ENCODE measurements around the gene AWAT2. TPM values are rescaled to one million over a fixed set of nuclear protein-coding genes. Genes with fewer than 3 reads are reported as not detected.

AWAT2 gene
- under 0.01 and 0.09 TPM in 2 replicates for total RNA-seq

GRCh38 chrX:70049925-70050324, at the start of gene AWAT2:
AWAT2 (minus strand) TSS chrX:70049938; CDS start chrX:70049932, 6 bp downstream.

GRCh38 chrX:70062076-70062475, 12.3 kb upstream of the AWAT2 start, which contains the start of gene OTUD6A:
OTUD6A (plus strand) TSS chrX:70062457; CDS start chrX:70062525, 68 bp downstream.

Other genes starting within 250 kb of the AWAT2 start
- gene OTUD6A, start 12.5 kb upstream of the AWAT2 start, total RNA-seq, result not detected in 2 replicates
- 65.5 and 97.0 TPM in 2 replicates for gene IGBP1, start 83.5 kb upstream of the AWAT2 start, total RNA-seq
- gene DGAT2L6, start 127.5 kb upstream of the AWAT2 start, total RNA-seq, result not detected in 2 replicates
- gene AWAT1, start 184.7 kb upstream of the AWAT2 start, total RNA-seq, result not detected in 2 replicates
- gene P2RY4, start 210.3 kb upstream of the AWAT2 start, total RNA-seq, result 0.09 TPM in 1 of 2 replicates, not detected in the other
- gene ARR3, start 218.4 kb upstream of the AWAT2 start, total RNA-seq, result not detected in 2 replicates
- gene RAB41, start 232.2 kb upstream of the AWAT2 start, total RNA-seq, result not detected in 2 replicates
- 36.2 TPM in 2 replicates for gene PDZD11, start 240.0 kb upstream of the AWAT2 start, total RNA-seq
- gene KIF4A, start 240.2 kb upstream of the AWAT2 start, total RNA-seq, result 8.4 and 17.8 TPM in 2 replicates